Small intestine (tissue), 7 donors: Measurements from ENCODE around the gene ACSS3. TPM values are rescaled to one million over a fixed set of nuclear protein-coding genes. Genes with fewer than 3 reads are reported as not detected.

ENCODE experiments used
- DNase-seq, 2 donors: peaks; one replicate each; pipeline versions ENCODE4 v3.0.0 to v3.0.0-alpha.2; 2013
- FAIRE-seq: peaks from 2 replicates; lab custom pipeline; 2012; peaks lifted over from hg19 to GRCh38; lab: Jason Lieb, UNC
- H3K27ac ChIP-seq, 3 donors: one replicate each; pipeline ENCODE4 v1.5.1; 2013; ENCODE audit warnings: low read length in 2 of 3, mild to moderate bottlenecking in 2 of 3, control low read depth in 1 of 3, inconsistent platforms in 1 of 3, low read depth in 1 of 3, moderate library complexity in 1 of 3
- H3K27me3 ChIP-seq, 3 donors: one replicate each; pipeline ENCODE4 v1.6.1; 2013; ENCODE audit warnings: low read length in 3 of 3, inconsistent platforms in 1 of 3; ENCODE audit not compliant: control insufficient read depth in 3 of 3, insufficient read depth in 3 of 3
- H3K36me3 ChIP-seq, 3 donors: one replicate each; pipeline ENCODE4 v1.6.1; 2013; ENCODE audit warnings: low read length in 3 of 3, inconsistent platforms in 1 of 3, low read depth in 1 of 3, mild to moderate bottlenecking in 1 of 3, moderate library complexity in 1 of 3; ENCODE audit not compliant: control insufficient read depth in 3 of 3, insufficient read depth in 2 of 3
- H3K4me1 ChIP-seq, 3 donors: one replicate each; pipeline ENCODE4 v1.6.1; 2013; ENCODE audit warnings: low read length in 2 of 3, inconsistent platforms in 1 of 3, low read depth in 1 of 3, mild to moderate bottlenecking in 1 of 3, moderate library complexity in 1 of 3; ENCODE audit not compliant: control insufficient read depth in 3 of 3, insufficient read depth in 2 of 3
- H3K4me3 ChIP-seq, 3 donors: one replicate each; pipeline ENCODE4 v1.5.1; 2013; ENCODE audit warnings: low read length in 3 of 3, control low read depth in 1 of 3, inconsistent platforms in 1 of 3, low read depth in 1 of 3, mild to moderate bottlenecking in 1 of 3, moderate library complexity in 1 of 3
- H3K9me3 ChIP-seq, 2 donors: one replicate each; pipeline ENCODE4 v1.6.1; 2013; ENCODE audit warnings: low read depth in 1 of 2, low read length in 1 of 2; ENCODE audit not compliant: control insufficient read depth in 2 of 2, insufficient read depth in 1 of 2
- WGBS, 3 donors: extraction: QIAGEN DNeasy Blood & Tissue Kit; methylation state at CpG; one replicate each; pipeline ENCODE4 v1.1.7; 2013; 5-methylcytosine and 5-hydroxymethylcytosine counted together
- polyA plus RNA-seq, 4 donors: library from polyadenylated mRNA; stranded (reverse) in 3 of 4; unstranded in 1 of 4; fragments of 200-250 nt in 3 of 4; fragments of 120-200 nt in 1 of 4; gene quantifications; one replicate each; pipeline versions ENCODE4 v1.2.1 to v1.2.3, GENCODE V29; 2013
- donor health status: healthy with polysubstance abuse.
- donor health status: control.
- donor health status: control.
- donor health status: Bipolar disorder and iron deficiency.
- donor health status: healthy.

The ACSS3 gene
- polyA plus RNA-seq, 4 donors: 0.22 to 6.2 (median 0.95) TPM

DNA sequence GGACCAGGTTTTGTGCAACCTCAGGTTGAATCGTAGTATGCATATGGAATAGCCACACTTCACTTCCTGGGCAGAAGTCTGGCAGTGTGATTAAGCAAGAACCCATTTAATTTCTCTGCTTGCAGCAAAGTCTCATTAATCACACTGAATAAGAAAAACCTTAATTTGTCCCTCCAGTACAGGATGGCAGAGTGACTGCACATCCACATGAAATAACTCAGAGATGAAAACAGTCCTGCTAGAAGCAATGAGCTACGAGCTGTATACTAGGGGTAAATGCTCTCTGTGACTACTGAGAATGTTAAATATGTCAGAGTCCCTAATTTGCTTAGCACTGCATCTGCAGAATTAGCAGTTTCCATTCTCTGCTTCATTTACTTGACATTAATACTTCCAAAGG is 88.9 kb downstream of the ACSS3 start:
- WGBS, 3 donors: 51 to 79% (median 54%) methylated on average over 2 of the region's 2 CpGs
- H3K36me3 ChIP-seq: peaks cover 0 to 5% (median 0%) of the 10 kb centered on the region in 3 donors
- peaks cover 0 to 10% of the 10 kb centered on the region in 2 donors for H3K9me3 ChIP-seq
- no peak overlapping the region for H3K4me3 ChIP-seq
- H3K27ac ChIP-seq: no peak overlapping the region
- H3K4me1 ChIP-seq: no peaks in the 10 kb centered on the region
- no peak for DNase-seq
- H3K27me3 ChIP-seq: no peaks in the 10 kb centered on the region
- no peak for FAIRE-seq

DNA sequence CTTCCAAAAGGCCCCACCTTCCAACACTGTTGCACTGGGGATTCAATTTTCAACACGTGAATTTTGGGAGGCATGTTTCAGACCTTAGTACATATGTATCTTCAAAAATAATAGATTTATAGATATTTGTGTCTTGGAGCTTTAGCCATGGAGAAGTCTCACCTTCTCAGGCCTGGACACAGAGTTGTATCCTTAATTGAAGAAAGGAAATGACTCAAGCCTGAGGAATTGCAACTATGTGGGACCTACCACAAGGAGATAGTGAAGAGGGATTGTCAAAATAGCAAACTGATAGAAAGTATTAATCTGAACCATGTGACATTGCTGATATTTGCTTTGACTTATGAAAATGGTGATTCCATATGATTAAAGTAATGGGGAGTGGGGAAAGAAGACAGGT is 89.8 kb downstream of the ACSS3 start:
- no peak for DNase-seq
- FAIRE-seq: no peak
- WGBS, 3 donors: 66 to 87% (median 75%) methylated on average over 1 of the region's 1 CpG
- H3K9me3 ChIP-seq: peaks cover 0 to 1% of the 10 kb centered on the region in 2 donors
- no peak overlapping the region for H3K4me3 ChIP-seq
- H3K27me3 ChIP-seq: no peaks in the 10 kb centered on the region
- H3K36me3 ChIP-seq: peaks cover 0 to under 1% (median 0%) of the 10 kb centered on the region in 3 donors
- no peaks in the 10 kb centered on the region for H3K4me1 ChIP-seq
- H3K27ac ChIP-seq: no peak overlapping the region

DNA sequence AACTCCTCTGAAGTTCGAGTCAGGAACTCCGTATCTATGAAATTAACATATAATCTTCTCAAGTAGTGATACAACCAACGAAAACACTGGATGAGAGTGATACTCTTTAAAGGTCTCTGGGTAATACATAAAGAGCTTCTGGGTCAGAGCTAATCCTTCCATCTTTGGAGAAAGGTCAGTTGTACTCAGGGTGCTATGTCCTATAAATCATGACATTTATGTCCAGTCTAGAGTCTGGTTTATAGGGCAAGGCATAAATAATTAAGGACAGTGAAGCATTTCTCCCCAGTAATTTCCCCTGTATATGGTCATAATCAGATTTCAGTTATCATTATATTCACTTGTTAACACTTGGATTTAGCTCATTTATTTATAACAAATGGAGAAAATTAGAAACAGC is 90.6 kb downstream of the ACSS3 start:
- FAIRE-seq: no peak
- Histone ChIP-seq H3K4me1 (no peaks in the 10 kb centered on the region), H3K27me3 (no peaks in the 10 kb centered on the region), H3K4me3 (no peak overlapping the region), H3K27ac (no peak overlapping the region), H3K36me3 (no peaks in the 10 kb centered on the region), H3K9me3 (no peaks in the 10 kb centered on the region)
- DNase-seq: no peak
- WGBS, 3 donors: 67 to 75% (median 69%) methylated on average over 3 of the region's 3 CpGs

DNA sequence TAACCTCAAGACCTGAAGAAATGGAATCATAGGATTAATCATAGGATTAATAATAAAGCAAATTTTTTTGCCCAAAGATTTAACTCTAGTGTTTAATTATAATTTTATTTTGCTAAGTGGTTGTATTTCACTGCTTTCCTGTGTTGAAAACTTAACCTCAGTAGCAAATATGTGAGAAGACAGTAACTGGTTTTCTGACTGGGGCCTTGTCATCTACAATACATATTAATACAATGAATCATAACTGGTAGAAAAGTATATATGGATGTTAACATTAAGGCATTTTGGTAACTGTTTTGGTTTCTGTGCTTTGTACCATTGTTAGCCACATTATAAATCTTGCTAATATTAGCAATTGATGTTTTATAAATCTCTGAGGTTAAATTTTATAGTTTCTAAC is 92.2 kb downstream of the ACSS3 start:
- Histone ChIP-seq H3K36me3 (no peaks in the 10 kb centered on the region), H3K27ac (no peak overlapping the region), H3K4me1 (no peaks in the 10 kb centered on the region), H3K27me3 (no peaks in the 10 kb centered on the region), H3K4me3 (no peak overlapping the region), H3K9me3 (no peaks in the 10 kb centered on the region)
- FAIRE-seq: no peak
- no peak for DNase-seq

DNA sequence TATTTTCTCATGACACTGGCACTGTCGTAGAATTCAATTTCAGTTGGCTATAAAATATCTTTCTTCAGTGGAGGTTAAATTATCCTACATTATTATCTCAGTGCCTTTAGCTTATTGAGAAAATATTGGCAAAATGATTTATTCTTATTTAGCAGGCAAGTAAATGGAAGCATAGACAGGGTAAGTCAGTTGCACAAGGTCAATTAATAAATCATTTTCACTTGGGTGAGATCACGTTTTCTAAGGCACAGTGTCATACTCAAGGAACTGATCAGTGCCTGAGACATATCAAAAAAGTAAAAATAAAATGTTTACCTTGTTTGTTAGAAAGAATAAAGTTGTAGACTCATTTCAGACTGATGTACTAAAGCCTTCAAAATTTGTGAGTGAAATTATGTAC is 95.0 kb downstream of the ACSS3 start:
- H3K4me1 ChIP-seq: no peaks in the 10 kb centered on the region
- H3K9me3 ChIP-seq: no peaks in the 10 kb centered on the region
- WGBS, 3 donors: 63 to 69% (median 64%) methylated on average over 2 of the region's 2 CpGs
- no peaks in the 10 kb centered on the region for H3K36me3 ChIP-seq
- no peak for FAIRE-seq
- no peak for DNase-seq
- H3K27me3 ChIP-seq: no peaks in the 10 kb centered on the region
- no peak overlapping the region for H3K4me3 ChIP-seq
- H3K27ac ChIP-seq: no peak overlapping the region

DNA sequence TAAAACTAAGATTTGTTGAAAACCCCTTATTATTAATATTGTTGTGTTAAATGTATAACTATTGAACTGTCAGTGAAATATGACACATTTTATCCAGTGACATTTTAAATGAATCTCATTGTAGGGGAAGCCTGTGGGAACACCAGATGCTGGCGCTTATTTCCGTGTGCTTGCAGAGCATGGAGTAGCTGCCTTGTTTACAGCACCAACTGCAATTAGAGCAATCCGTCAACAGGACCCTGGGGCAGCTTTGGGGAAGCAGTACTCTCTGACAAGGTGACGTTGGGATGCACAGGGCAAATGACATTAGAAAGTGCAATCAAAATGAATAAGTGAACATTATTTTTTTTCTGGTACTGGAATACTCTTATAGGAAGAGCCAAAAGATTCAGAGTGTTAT is 96.8 kb downstream of the ACSS3 start:
- no peaks in the 10 kb centered on the region for H3K9me3 ChIP-seq
- no peak for FAIRE-seq
- 61 to 77% (median 73%) methylated on average over 4 of the region's 4 CpGs for WGBS, 3 donors
- no peak overlapping the region for H3K27ac ChIP-seq
- no peaks in the 10 kb centered on the region for H3K4me1 ChIP-seq
- H3K36me3 ChIP-seq: no peaks in the 10 kb centered on the region
- H3K27me3 ChIP-seq: no peaks in the 10 kb centered on the region
- DNase-seq: no peak
- H3K4me3 ChIP-seq: no peak overlapping the region

DNA sequence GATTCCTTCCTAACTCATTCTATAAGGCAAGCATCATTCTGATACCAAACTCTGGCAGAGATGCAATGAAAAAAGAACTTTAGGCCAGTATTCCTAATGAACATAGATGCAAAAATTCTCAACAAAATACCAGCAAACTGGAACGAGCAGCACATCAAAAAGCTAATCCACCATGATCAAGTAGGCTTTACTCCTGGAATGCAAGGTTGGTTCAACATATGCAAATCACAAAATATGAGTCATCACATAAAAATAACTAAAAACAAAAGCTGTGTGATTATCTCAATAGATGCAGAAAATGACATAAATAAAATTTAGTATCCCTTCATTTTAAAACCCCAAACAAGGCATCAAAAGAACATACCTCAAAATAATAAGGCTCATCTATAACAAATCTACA is 98.9 kb downstream of the ACSS3 start:
- Histone ChIP-seq H3K36me3 (no peaks in the 10 kb centered on the region), H3K9me3 (no peaks in the 10 kb centered on the region), H3K27me3 (no peaks in the 10 kb centered on the region), H3K4me1 (no peaks in the 10 kb centered on the region), H3K27ac (no peak overlapping the region), H3K4me3 (no peak overlapping the region)
- FAIRE-seq (no peak), DNase-seq (no peak)
- 27 to 70% (median 29%) methylated on average over 1 of the region's 1 CpG for WGBS, 3 donors

DNA sequence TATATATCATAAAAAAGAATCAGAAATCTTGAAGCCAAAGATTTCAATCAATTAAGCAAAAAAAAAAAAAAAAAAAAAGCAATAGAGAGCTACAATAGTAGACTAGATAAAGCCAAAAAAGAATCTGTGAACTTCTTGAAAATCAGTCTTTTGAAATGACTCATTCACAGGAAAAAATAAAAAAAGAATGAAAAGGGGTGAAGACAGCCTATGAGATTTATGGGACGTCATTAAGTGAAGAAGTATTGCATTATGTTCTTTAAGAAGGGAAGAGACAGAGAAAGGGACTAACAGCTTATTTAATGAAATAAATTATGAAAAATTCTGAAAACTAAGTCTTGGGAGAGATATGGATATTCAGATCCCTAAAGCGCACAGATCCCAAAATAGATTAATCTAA is 103.8 kb downstream of the ACSS3 start:
- Histone ChIP-seq H3K9me3 (no peaks in the 10 kb centered on the region), H3K27ac (no peak overlapping the region), H3K36me3 (no peaks in the 10 kb centered on the region), H3K4me1 (no peaks in the 10 kb centered on the region), H3K27me3 (no peaks in the 10 kb centered on the region), H3K4me3 (no peak overlapping the region)
- FAIRE-seq: no peak
- DNase-seq: no peak
- 88 to 93% (median 91%) methylated on average over 2 of the region's 2 CpGs for WGBS, 3 donors

DNA sequence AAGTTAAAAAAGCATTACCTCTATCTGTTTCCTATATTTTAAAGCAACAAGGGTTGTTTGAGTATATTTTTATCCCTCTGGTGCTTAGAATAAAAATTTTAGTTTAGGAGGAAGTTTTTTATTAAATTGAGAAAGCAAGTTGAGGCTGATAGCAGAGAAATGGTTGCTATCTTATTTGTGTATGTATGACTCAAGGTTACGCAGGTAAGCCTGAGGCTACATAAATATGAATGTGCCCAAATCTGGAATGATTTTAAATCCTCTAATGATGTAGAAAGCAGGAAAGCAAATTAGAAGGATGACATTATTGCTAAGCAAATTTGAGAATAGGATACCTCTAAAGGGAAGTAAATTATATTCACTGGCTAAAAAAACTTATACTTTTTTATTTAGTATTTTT is 109.8 kb downstream of the ACSS3 start:
- no peaks in the 10 kb centered on the region for H3K36me3 ChIP-seq
- DNase-seq: no peak
- WGBS, 3 donors: 88 to 89% (median 89%) methylated on average over 1 of the region's 1 CpG
- H3K4me3 ChIP-seq: no peak overlapping the region
- H3K9me3 ChIP-seq: no peaks in the 10 kb centered on the region
- no peak overlapping the region for H3K27ac ChIP-seq
- H3K4me1 ChIP-seq: no peaks in the 10 kb centered on the region
- no peak for FAIRE-seq
- no peaks in the 10 kb centered on the region for H3K27me3 ChIP-seq
